ENCODE results near the gene CC2D2B.

CC2D2B gene

GRCh38 chr10:96053985-96054384, 146.2 kb downstream of the CC2D2B start:
- Histone ChIP-seq H3K4me1 (ENCODE audit: control insufficient read depth in 1 of 2, insufficient read depth in 2 of 2, low read length in 2 of 2) (peaks cover 0 to 8% of the 10 kb centered on the region in 2 donors), H3K36me3 (ENCODE audit: control insufficient read depth in 1 of 2, insufficient read depth in 2 of 2, low read length in 2 of 2) (peaks cover 27 to 33% of the 10 kb centered on the region in 2 donors), H3K4me3 (ENCODE audit: low read depth in 1 of 2, low read length in 2 of 2) (no peak overlapping the region), H3K9me3 (ENCODE audit: control insufficient read depth in 1 of 2, low read length in 2 of 2) (no peaks in the 10 kb centered on the region), H3K27ac (ENCODE audit: low read length) (no peak overlapping the region), H3K27me3 (ENCODE audit: low read depth, low read length) (no peaks in the 10 kb centered on the region)

GRCh38 chr10:96056787-96057186, 149.0 kb downstream of the CC2D2B start:
- Histone ChIP-seq H3K4me1 (ENCODE audit: control insufficient read depth in 1 of 2, insufficient read depth in 2 of 2, low read length in 2 of 2) (peaks cover 0 to 8% of the 10 kb centered on the region in 2 donors), H3K4me3 (ENCODE audit: low read depth in 1 of 2, low read length in 2 of 2) (no peak overlapping the region), H3K27ac (ENCODE audit: low read length) (no peak overlapping the region), H3K9me3 (ENCODE audit: control insufficient read depth in 1 of 2, low read length in 2 of 2) (no peaks in the 10 kb centered on the region), H3K27me3 (ENCODE audit: low read depth, low read length) (no peaks in the 10 kb centered on the region), H3K36me3 (ENCODE audit: control insufficient read depth in 1 of 2, insufficient read depth in 2 of 2, low read length in 2 of 2) (peaks cover 24 to 38% of the 10 kb centered on the region in 2 donors)

- Histone ChIP-seq H3K4me1 (ENCODE audit: control insufficient read depth in 1 of 2, insufficient read depth in 2 of 2, low read length in 2 of 2) (no peaks in the 10 kb centered on the region), H3K36me3 (ENCODE audit: control insufficient read depth in 1 of 2, insufficient read depth in 2 of 2, low read length in 2 of 2) (peaks cover 24 to 44% of the 10 kb centered on the region in 2 donors), H3K9me3 (ENCODE audit: control insufficient read depth in 1 of 2, low read length in 2 of 2) (no peaks in the 10 kb centered on the region), H3K27ac (ENCODE audit: low read length) (no peak overlapping the region), H3K4me3 (ENCODE audit: low read depth in 1 of 2, low read length in 2 of 2) (no peak overlapping the region), H3K27me3 (ENCODE audit: low read depth, low read length) (no peaks in the 10 kb centered on the region)
Measured at GRCh38 chr10:96061232-96061631, 153.5 kb downstream of the CC2D2B start.

- no peaks in the 10 kb centered on the region for H3K27me3 ChIP-seq (ENCODE audit: low read depth, low read length)
- H3K4me1 ChIP-seq (ENCODE audit: control insufficient read depth in 1 of 2, insufficient read depth in 2 of 2, low read length in 2 of 2), result no peaks in the 10 kb centered on the region
- H3K36me3 ChIP-seq (ENCODE audit: control insufficient read depth in 1 of 2, insufficient read depth in 2 of 2, low read length in 2 of 2), result peaks cover 0 to 3% of the 10 kb centered on the region in 2 donors
- no peak overlapping the region for H3K4me3 ChIP-seq (ENCODE audit: low read depth in 1 of 2, low read length in 2 of 2)
- H3K27ac ChIP-seq (ENCODE audit: low read length), result no peak overlapping the region
- no peaks in the 10 kb centered on the region for H3K9me3 ChIP-seq (ENCODE audit: control insufficient read depth in 1 of 2, low read length in 2 of 2)
Measured at GRCh38 chr10:96072674-96073073, 164.9 kb downstream of the CC2D2B start.

GRCh38 chr10:96073722-96074121, 165.9 kb downstream of the CC2D2B start:
- Histone ChIP-seq H3K36me3 (ENCODE audit: control insufficient read depth in 1 of 2, insufficient read depth in 2 of 2, low read length in 2 of 2) (peaks cover 0 to 3% of the 10 kb centered on the region in 2 donors), H3K9me3 (ENCODE audit: control insufficient read depth in 1 of 2, low read length in 2 of 2) (no peaks in the 10 kb centered on the region), H3K4me3 (ENCODE audit: low read depth in 1 of 2, low read length in 2 of 2) (no peak overlapping the region), H3K27ac (ENCODE audit: low read length) (no peak overlapping the region), H3K4me1 (ENCODE audit: control insufficient read depth in 1 of 2, insufficient read depth in 2 of 2, low read length in 2 of 2) (no peaks in the 10 kb centered on the region), H3K27me3 (ENCODE audit: low read depth, low read length) (no peaks in the 10 kb centered on the region)

- Histone ChIP-seq H3K36me3 (ENCODE audit: control insufficient read depth in 1 of 2, insufficient read depth in 2 of 2, low read length in 2 of 2) (peaks cover 0 to 3% of the 10 kb centered on the region in 2 donors), H3K9me3 (ENCODE audit: control insufficient read depth in 1 of 2, low read length in 2 of 2) (no peaks in the 10 kb centered on the region), H3K27ac (ENCODE audit: low read length) (no peak overlapping the region), H3K4me1 (ENCODE audit: control insufficient read depth in 1 of 2, insufficient read depth in 2 of 2, low read length in 2 of 2) (no peaks in the 10 kb centered on the region), H3K4me3 (ENCODE audit: low read depth in 1 of 2, low read length in 2 of 2) (no peak overlapping the region), H3K27me3 (ENCODE audit: low read depth, low read length) (no peaks in the 10 kb centered on the region)
Measured at GRCh38 chr10:96074776-96075175, 167.0 kb downstream of the CC2D2B start.

- no peaks in the 10 kb centered on the region for H3K9me3 ChIP-seq (ENCODE audit: control insufficient read depth in 1 of 2, low read length in 2 of 2)
- no peaks in the 10 kb centered on the region for H3K27me3 ChIP-seq (ENCODE audit: low read depth, low read length)
Measured at GRCh38 chr10:96075977-96076376, 168.2 kb downstream of the CC2D2B start.

GRCh38 chr10:96077156-96077555, 169.4 kb downstream of the CC2D2B start:
- H3K9me3 ChIP-seq (ENCODE audit: control insufficient read depth in 1 of 2, low read length in 2 of 2), result no peaks in the 10 kb centered on the region
- no peaks in the 10 kb centered on the region for H3K27me3 ChIP-seq (ENCODE audit: low read depth, low read length)
- H3K4me3 ChIP-seq (ENCODE audit: low read depth in 1 of 2, low read length in 2 of 2), result no peak overlapping the region
- H3K27ac ChIP-seq (ENCODE audit: low read length), result no peak overlapping the region
- H3K4me1 ChIP-seq (ENCODE audit: control insufficient read depth in 1 of 2, insufficient read depth in 2 of 2, low read length in 2 of 2), result no peaks in the 10 kb centered on the region
- peaks cover 0 to 3% of the 10 kb centered on the region in 2 donors for H3K36me3 ChIP-seq (ENCODE audit: control insufficient read depth in 1 of 2, insufficient read depth in 2 of 2, low read length in 2 of 2)

More at GRCh38 chr10:96075977-96076376, 168.2 kb downstream of the CC2D2B start:
- Histone ChIP-seq H3K36me3 (ENCODE audit: control insufficient read depth in 1 of 2, insufficient read depth in 2 of 2, low read length in 2 of 2) (peaks cover 0 to 3% of the 10 kb centered on the region in 2 donors), H3K4me1 (ENCODE audit: control insufficient read depth in 1 of 2, insufficient read depth in 2 of 2, low read length in 2 of 2) (no peaks in the 10 kb centered on the region), H3K4me3 (ENCODE audit: low read depth in 1 of 2, low read length in 2 of 2) (no peak overlapping the region), H3K27ac (ENCODE audit: low read length) (no peak overlapping the region)

- Histone ChIP-seq H3K9me3 (ENCODE audit: control insufficient read depth in 1 of 2, low read length in 2 of 2) (no peaks in the 10 kb centered on the region), H3K27me3 (ENCODE audit: low read depth, low read length) (no peaks in the 10 kb centered on the region), H3K27ac (ENCODE audit: low read length) (no peak overlapping the region), H3K4me3 (ENCODE audit: low read depth in 1 of 2, low read length in 2 of 2) (no peak overlapping the region), H3K36me3 (ENCODE audit: control insufficient read depth in 1 of 2, insufficient read depth in 2 of 2, low read length in 2 of 2) (no peaks in the 10 kb centered on the region), H3K4me1 (ENCODE audit: control insufficient read depth in 1 of 2, insufficient read depth in 2 of 2, low read length in 2 of 2) (no peaks in the 10 kb centered on the region)
Measured at GRCh38 chr10:96082153-96082552, 174.4 kb downstream of the CC2D2B start.

All from muscle layer of duodenum (tissue), 2 donors.